ENCODE data around the gene HS3ST3A1. TPM values are rescaled to one million over a fixed set of nuclear protein-coding genes. Genes with fewer than 3 reads are reported as not detected.

Gene HS3ST3A1
- total RNA-seq: 8.6 TPM

- peak in 1 of 2 donors; percentile 73 for TF ChIP-seq POLR2A (IDR thresholded peaks at IDR 0.05)
- TF ChIP-seq CTCF (IDR thresholded peaks at IDR 0.05): no peak
- TF ChIP-seq POLR2AphosphoS5 (IDR thresholded peaks at IDR 0.05; ENCODE audit: insufficient read depth in 1 of 2, low read depth in 1 of 2): peak in 1 of 2 donors; percentile 67
- peaks cover 15% of the 10 kb centered on the region for H3K4me1 ChIP-seq
- intact Hi-C loops (cut with DNase I): no loop called here
- no peaks in the 10 kb centered on the region for H3K9me3 ChIP-seq
- H3K27me3 ChIP-seq: peaks cover 3% of the 10 kb centered on the region
- no peaks in the 10 kb centered on the region for H3K36me3 ChIP-seq
- peak within 1 kb of the TSS; percentile 89 for H3K27ac ChIP-seq
- DNase-seq (ENCODE audit: extremely low spot score in 2 of 2): no peak
- H3K4me3 ChIP-seq: peak within 1 kb of the TSS; percentile 58 to 75
These were observed at the start of gene HS3ST3A1 for GRCh38 chr17:13601776-13602551. HS3ST3A1 (minus strand) TSS chr17:13601929; CDS start chr17:13601129, 800 bp downstream.

- no peaks in the 10 kb centered on the region for H3K9me3 ChIP-seq
- H3K27me3 ChIP-seq: no peaks in the 10 kb centered on the region
- no peak for DNase-seq (ENCODE audit: extremely low spot score in 2 of 2)
- no peak for TF ChIP-seq POLR2A (IDR thresholded peaks at IDR 0.05)
- no peak for TF ChIP-seq CTCF (IDR thresholded peaks at IDR 0.05)
- no peak for TF ChIP-seq POLR2AphosphoS5 (IDR thresholded peaks at IDR 0.05; ENCODE audit: insufficient read depth in 1 of 2, low read depth in 1 of 2)
- H3K4me1 ChIP-seq: no peaks in the 10 kb centered on the region
- H3K36me3 ChIP-seq: no peaks in the 10 kb centered on the region
- intact Hi-C loops (cut with DNase I): no loop called here
- no peak overlapping the region for H3K4me3 ChIP-seq
- H3K27ac ChIP-seq: no peak overlapping the region
These were observed 48.5 kb upstream of the HS3ST3A1 start for GRCh38 chr17:13650096-13650675.

- TF ChIP-seq CTCF (IDR thresholded peaks at IDR 0.05) (no peak), POLR2A (IDR thresholded peaks at IDR 0.05) (no peak), POLR2AphosphoS5 (IDR thresholded peaks at IDR 0.05; ENCODE audit: insufficient read depth in 1 of 2, low read depth in 1 of 2) (no peak)
- H3K27me3 ChIP-seq: no peaks in the 10 kb centered on the region
- H3K36me3 ChIP-seq: no peaks in the 10 kb centered on the region
- H3K4me1 ChIP-seq: no peaks in the 10 kb centered on the region
- H3K4me3 ChIP-seq: no peak overlapping the region
- DNase-seq (ENCODE audit: extremely low spot score in 2 of 2): no peak
- no peaks in the 10 kb centered on the region for H3K9me3 ChIP-seq
- intact Hi-C loops (cut with DNase I): no loop called here
- no peak overlapping the region for H3K27ac ChIP-seq
These were observed 45.9 kb upstream of the HS3ST3A1 start for GRCh38 chr17:13647543-13648021.

GRCh38 chr17:13646969-13647542, 45.3 kb upstream of the HS3ST3A1 start:
- H3K27me3 ChIP-seq: no peaks in the 10 kb centered on the region
- no peak overlapping the region for H3K27ac ChIP-seq
- no peak for DNase-seq (ENCODE audit: extremely low spot score in 2 of 2)
- H3K36me3 ChIP-seq: no peaks in the 10 kb centered on the region
- no peak overlapping the region for H3K4me3 ChIP-seq
- intact Hi-C loops (cut with DNase I): no loop called here
- H3K9me3 ChIP-seq: no peaks in the 10 kb centered on the region
- no peaks in the 10 kb centered on the region for H3K4me1 ChIP-seq
- TF ChIP-seq CTCF (IDR thresholded peaks at IDR 0.05) (no peak), POLR2AphosphoS5 (IDR thresholded peaks at IDR 0.05; ENCODE audit: insufficient read depth in 1 of 2, low read depth in 1 of 2) (no peak), POLR2A (IDR thresholded peaks at IDR 0.05) (no peak)

Data from vagina (tissue), 2 donors.